Mesothelial cell of epicardium (in vitro differentiated cells): Measurements from ENCODE around the gene CD52. TPM values are rescaled to one million over a fixed set of nuclear protein-coding genes. Genes with fewer than 3 reads are reported as not detected.

ENCODE experiments used
- DNase-seq, 2 experiments: peaks; one replicate each; pipeline ENCODE4 v3.0.0; 2021; ENCODE audit warnings: low spot score in 2 of 2; ENCODE audit not compliant: unreplicated experiment in 2 of 2
- H3K27ac Mint-ChIP-seq: 2 replicates; pipeline ENCODE4 v1.8.0; 2021; ENCODE audit warnings: mixed read lengths
- H3K27me3 Mint-ChIP-seq: 2 replicates; pipeline ENCODE4 v1.8.0; 2021; ENCODE audit warnings: low read depth, mixed read lengths
- H3K36me3 Mint-ChIP-seq: 2 replicates; pipeline ENCODE4 v1.8.0; 2021; ENCODE audit warnings: mixed read lengths
- H3K4me1 Mint-ChIP-seq: 2 replicates; pipeline ENCODE4 v1.8.0; 2021; ENCODE audit warnings: mixed read lengths
- H3K4me3 Mint-ChIP-seq: 2 replicates; pipeline ENCODE4 v1.8.0; 2021; ENCODE audit warnings: mild to moderate bottlenecking, moderate library complexity, mixed read lengths
- H3K9me3 Mint-ChIP-seq: 2 replicates; pipeline ENCODE4 v1.8.0; 2021; ENCODE audit warnings: mixed read lengths
- total RNA-seq: library from RNA; stranded (reverse); gene quantifications from 3 replicates; pipeline ENCODE4 v1.2.1, GENCODE V29; 2021
- TF ChIP-seq, protein P1 (sequence below): fragments of 200-600 bp; sonication (generic); IDR thresholded peaks from one replicate; pipeline ENCODE4 v1.5.0; 2021; ENCODE audit warnings: antibody characterized with exemption; ENCODE audit not compliant: unreplicated experiment

CD52 gene
- total RNA-seq, 1 donor from 2014 or later: 1.6 TPM

DNA sequence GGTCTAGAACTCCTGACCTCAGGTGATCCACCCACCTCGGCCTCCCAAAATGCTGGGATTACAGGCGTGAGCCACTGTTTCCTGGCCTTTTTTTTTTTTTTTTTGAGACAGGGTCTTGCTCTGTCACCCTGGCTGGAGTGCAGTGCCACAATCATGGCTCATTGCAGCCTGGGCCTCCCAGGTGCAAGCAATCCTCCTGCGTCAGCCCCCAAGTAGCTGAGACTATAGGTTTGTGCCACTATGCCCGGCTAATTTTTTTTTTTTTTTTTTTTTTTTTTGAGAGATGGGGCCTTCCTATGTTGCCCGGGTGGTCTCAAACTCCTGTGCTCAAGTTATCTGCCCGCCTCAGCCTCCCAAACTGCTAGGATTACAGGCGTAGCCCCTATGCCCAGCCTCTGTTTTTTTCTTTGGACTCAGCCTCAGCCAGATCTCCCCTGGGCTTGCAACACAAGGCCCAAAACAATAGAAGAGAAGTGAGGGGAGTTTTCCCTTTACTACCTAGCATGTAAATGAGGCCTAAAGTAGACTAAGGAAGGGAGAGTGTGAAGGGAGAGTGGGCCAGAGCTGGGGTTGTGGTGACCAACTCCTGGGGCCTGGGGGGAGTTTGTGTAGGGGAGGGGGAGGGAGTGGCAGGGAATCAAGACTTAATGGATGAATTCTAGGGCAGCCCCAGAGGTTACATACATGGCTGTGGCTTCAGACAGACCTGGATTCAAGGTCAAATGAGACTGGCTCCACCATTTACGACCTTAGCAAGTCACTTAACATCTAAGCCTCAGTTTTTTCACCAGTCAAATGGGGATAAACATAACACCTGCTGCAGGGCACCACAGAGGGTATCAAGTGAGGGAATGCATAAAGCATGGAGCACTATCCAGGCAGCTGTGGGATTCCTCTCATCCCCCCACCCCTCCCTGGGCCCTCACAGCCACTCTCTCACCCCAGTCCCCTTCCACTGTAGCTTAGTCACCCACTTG is 1.6 kb upstream of the CD52 start:
- no peak for DNase-seq
- H3K9me3 Mint-ChIP-seq: no peaks in the 10 kb centered on the region
- no peak overlapping the region for H3K27ac Mint-ChIP-seq
- TF ChIP-seq, protein P1, sequence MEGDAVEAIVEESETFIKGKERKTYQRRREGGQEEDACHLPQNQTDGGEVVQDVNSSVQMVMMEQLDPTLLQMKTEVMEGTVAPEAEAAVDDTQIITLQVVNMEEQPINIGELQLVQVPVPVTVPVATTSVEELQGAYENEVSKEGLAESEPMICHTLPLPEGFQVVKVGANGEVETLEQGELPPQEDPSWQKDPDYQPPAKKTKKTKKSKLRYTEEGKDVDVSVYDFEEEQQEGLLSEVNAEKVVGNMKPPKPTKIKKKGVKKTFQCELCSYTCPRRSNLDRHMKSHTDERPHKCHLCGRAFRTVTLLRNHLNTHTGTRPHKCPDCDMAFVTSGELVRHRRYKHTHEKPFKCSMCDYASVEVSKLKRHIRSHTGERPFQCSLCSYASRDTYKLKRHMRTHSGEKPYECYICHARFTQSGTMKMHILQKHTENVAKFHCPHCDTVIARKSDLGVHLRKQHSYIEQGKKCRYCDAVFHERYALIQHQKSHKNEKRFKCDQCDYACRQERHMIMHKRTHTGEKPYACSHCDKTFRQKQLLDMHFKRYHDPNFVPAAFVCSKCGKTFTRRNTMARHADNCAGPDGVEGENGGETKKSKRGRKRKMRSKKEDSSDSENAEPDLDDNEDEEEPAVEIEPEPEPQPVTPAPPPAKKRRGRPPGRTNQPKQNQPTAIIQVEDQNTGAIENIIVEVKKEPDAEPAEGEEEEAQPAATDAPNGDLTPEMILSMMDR: no peak
- H3K36me3 Mint-ChIP-seq: no peaks in the 10 kb centered on the region
- H3K4me3 Mint-ChIP-seq: no peak overlapping the region
- peaks cover 11% of the 10 kb centered on the region for H3K4me1 Mint-ChIP-seq
- H3K27me3 Mint-ChIP-seq: no peaks in the 10 kb centered on the region

DNA sequence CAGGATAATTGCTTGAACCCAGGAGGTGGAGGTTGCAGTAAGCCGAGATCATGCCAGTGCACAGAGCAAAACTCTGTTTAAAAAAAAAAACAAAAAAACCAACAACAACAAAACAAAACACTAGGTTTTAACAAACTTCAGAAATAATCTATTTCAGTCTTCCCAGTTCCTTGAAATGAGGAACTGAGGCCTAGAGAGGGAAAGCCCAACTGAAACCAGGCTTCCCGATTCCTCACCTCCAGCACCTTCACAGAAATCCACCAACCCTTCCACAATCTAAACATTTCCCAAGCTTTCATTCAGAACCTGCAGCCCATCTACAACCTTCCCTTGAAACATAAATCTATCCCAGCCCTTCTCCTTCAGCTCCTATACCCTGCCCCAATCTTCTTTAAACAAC is 612 bp upstream of the CD52 start:
- Mint-ChIP-seq H3K9me3 (no peaks in the 10 kb centered on the region), H3K27me3 (no peaks in the 10 kb centered on the region), H3K4me3 (no peak overlapping the region), H3K36me3 (no peaks in the 10 kb centered on the region), H3K4me1 (peaks cover 14% of the 10 kb centered on the region), H3K27ac (peak overlapping the region; percentile 8)
- no peak for DNase-seq
- TF ChIP-seq, protein P1: no peak

DNA sequence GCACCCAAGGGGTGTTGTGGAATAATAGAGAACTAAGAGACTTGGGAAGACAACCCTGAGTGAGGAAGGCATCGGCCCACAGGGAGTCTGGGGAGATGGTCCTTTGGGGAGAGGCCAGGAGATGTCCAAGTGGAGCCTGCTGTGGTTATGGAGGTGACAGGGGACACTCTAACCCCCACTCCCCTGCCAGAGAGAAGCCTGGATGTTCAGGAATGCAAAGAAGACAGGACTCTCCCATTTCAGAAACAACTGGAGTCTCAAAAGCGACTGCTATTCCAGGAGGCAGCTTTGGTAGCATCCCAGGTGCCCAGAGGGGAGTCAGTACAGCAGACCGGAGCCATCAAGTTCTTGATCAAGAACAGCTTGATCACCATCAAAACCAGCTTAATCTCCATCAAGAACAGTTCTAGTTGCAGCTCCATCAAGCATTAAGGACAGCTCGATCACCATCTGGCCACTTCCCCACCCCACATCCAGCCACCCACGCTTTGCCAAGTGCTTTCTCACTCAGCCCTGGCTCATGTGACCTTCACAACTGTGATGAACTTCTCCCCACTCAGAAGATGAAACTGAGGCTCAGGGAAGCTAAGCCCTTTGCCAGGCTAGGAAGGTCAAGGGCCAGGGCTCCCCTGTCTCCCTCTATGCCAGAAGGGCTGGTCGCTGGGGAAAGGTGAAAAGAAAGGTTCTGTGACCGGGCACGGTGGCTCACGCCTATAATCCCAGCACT is 743 bp downstream of the CD52 start:
- no peak for DNase-seq
- TF ChIP-seq, protein P1: no peak
- H3K27me3 Mint-ChIP-seq: no peaks in the 10 kb centered on the region
- peaks cover 14% of the 10 kb centered on the region for H3K4me1 Mint-ChIP-seq
- no peak overlapping the region for H3K27ac Mint-ChIP-seq
- peaks cover 7% of the 10 kb centered on the region for H3K36me3 Mint-ChIP-seq
- no peaks in the 10 kb centered on the region for H3K9me3 Mint-ChIP-seq
- H3K4me3 Mint-ChIP-seq: no peak overlapping the region

DNA sequence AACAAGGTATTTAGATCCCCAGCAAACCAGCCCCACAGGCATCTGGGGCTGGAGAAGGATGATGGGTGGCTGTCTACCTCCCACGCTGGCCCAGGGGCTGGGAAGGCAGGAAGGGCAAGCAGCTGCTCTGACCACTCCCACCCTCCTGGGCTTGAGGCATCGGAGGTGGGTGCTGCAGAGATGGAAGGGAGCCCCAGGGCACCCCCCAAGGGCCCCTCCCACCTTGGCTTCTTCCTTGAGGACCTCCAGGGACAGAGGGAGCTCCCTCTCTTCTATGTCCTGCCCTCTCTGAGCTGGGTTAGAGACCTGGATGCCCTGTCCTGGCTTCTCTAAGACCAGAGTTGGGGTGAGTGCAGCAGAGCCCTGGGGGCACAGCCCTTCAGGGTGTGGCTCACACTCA is 3.1 kb downstream of the CD52 start:
- no peak for DNase-seq
- peaks cover 14% of the 10 kb centered on the region for H3K4me1 Mint-ChIP-seq
- peaks cover 9% of the 10 kb centered on the region for H3K36me3 Mint-ChIP-seq
- H3K9me3 Mint-ChIP-seq: no peaks in the 10 kb centered on the region
- no peak overlapping the region for H3K27ac Mint-ChIP-seq
- no peak overlapping the region for H3K4me3 Mint-ChIP-seq
- TF ChIP-seq, protein P1: no peak
- H3K27me3 Mint-ChIP-seq: no peaks in the 10 kb centered on the region

DNA sequence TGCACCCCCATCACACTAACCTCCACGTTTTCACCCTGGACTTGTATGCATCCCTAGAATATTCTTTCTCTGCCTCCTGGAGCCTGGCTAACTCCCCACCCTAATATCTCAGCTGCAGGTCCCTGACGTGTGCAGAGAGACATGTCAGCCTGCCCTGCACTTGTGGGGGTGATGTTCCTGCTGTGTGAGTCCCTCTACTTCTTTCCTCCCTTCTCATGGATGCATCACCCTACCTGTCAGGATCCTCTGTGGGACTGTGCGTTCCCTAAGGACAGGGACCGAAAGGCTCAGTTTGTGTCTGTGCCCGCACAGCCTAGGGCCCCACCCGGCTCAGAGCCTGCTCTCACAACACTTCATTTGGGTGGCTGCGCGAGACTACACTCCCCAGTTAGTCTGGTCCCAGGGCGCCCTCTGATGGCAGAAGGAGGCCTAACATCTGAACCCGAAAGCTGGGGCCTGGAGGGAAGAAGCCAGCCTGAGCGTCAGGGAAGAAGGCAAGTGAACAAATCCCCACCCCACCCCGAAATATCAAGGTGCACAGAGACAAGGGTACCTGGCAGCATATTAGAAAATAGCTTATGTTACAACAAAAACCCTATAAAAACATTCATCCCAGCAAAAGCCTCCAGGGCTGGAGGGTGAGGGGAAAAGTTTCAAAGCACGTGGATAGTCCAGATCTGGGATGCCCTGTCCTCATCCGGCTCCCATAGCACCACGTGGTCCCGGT is 3.7 kb downstream of the CD52 start:
- H3K4me1 Mint-ChIP-seq: peaks cover 14% of the 10 kb centered on the region
- H3K4me3 Mint-ChIP-seq: no peak overlapping the region
- TF ChIP-seq, protein P1: peak; percentile 62
- H3K9me3 Mint-ChIP-seq: no peaks in the 10 kb centered on the region
- H3K36me3 Mint-ChIP-seq: peaks cover 9% of the 10 kb centered on the region
- peak; percentile 68 to 95 for DNase-seq
- no peak overlapping the region for H3K27ac Mint-ChIP-seq
- H3K27me3 Mint-ChIP-seq: no peaks in the 10 kb centered on the region
